Measurements from ENCODE around the gene MATN3. TPM values are rescaled to one million over a fixed set of nuclear protein-coding genes. Genes with fewer than 3 reads are reported as not detected.

The MATN3 gene
- total and polyA plus RNA-seq, 2 of the 13 experiments (the other 11 are each of a cell fraction or from before 2014, with no cell fraction given), result 36.1 to 208 TPM

- peaks cover 36% of the 10 kb centered on the region for H4K20me1 ChIP-seq (ENCODE audit: insufficient read depth, low read length)
- H3K4me3 ChIP-seq (replicated peaks in 1 of 3; ENCODE audit: insufficient read depth in 1 of 3, low read depth in 2 of 3, low read length in 3 of 3), result peak overlapping the region; percentile 84 to 97 (median 92)
- H3K27me3 ChIP-seq (ENCODE audit: control insufficient read depth in 1 of 2, insufficient read depth in 2 of 2, low read length in 2 of 2), result no peaks in the 10 kb centered on the region; a peak in 1 of 5 replicates
- peak overlapping the region; percentile 97 for H3K27ac ChIP-seq (ENCODE audit: extremely low read length, insufficient read depth, low read length)
- peaks cover 62% of the 10 kb centered on the region for H3K4me1 ChIP-seq (ENCODE audit: insufficient read depth, low read length)
- intact Hi-C loops (cut with micrococcal nuclease; ENCODE audit: unreplicated experiment), result loop anchor here (1.0 to 2.0 kb wide), 4 partner anchors 26 to 60 kb away; partner anchors contain the start of gene WDR35
- CTCF ChIA-PET (ENCODE audit: low intra/inter-chr PET ratio, low total read pairs), result interaction anchor here (1.2 kb wide), 1 partner anchor 44 kb away, joined by 4 read pairs; no protein-coding TSS in a partner anchor
- POLR2A ChIA-PET, result interaction anchor here (0.6 to 6.6 kb wide), 26 partner anchors 7 to 616 kb away, joined by 3 to 109 read pairs (median 12); partner anchors contain the start of genes GDF7, MATN3, RHOB and WDR35
- no peaks in the 10 kb centered on the region; a peak in 1 of 5 replicates for H3K36me3 ChIP-seq (replicated peaks in 1 of 2; ENCODE audit: control insufficient read depth in 1 of 2, insufficient read depth in 2 of 2, low read length in 2 of 2)
- peak overlapping the region; percentile 96 for H3K9ac ChIP-seq (ENCODE audit: insufficient read depth, low read depth, low read length)
- peak overlapping the region; percentile 96 for H3K4me2 ChIP-seq (ENCODE audit: low read depth, low read length)
- H2AFZ ChIP-seq (ENCODE audit: low read length), result no peak overlapping the region
- BruUV-seq (replicated peaks), result TSS peak; percentile 55
- peaks cover 51% of the 10 kb centered on the region for H3K79me2 ChIP-seq (ENCODE audit: insufficient read depth, low read length)
- WGBS (ENCODE audit: low lambda C conversion rate), result 2% methylated on average over 47 of the region's 47 CpGs
- peak; percentile 80 for FAIRE-seq
- DNase-seq (ENCODE audit: low spot score), result peak; percentile 81
- in situ Hi-C loops (cut with HindIII; ENCODE audit: extremely low pct_ligation_motif_present, low pct_unique_long_range_greater_than_20kb), result loop anchor here (5.0 kb wide), 1 partner anchor 41 kb away; no protein-coding TSS in a partner anchor
- ATAC-seq, result peak; percentile 55
- H3K9me3 ChIP-seq (ENCODE audit: low read length), result no peaks in the 10 kb centered on the region
- TF ChIP-seq TAF15 (IDR thresholded peaks at IDR 0.05; ENCODE audit: low read depth, low read length, poor library complexity, severe bottlenecking) (no peak), MXD1 (CRISPR knock-in tag; IDR thresholded peaks at IDR 0.05) (no peak), ZNF280B (CRISPR knock-in tag; IDR thresholded peaks at IDR 0.05; ENCODE audit: borderline replicate concordance) (no peak), ZNF329 (CRISPR knock-in tag; IDR thresholded peaks at IDR 0.05; ENCODE audit: low read depth) (no peak), MIER2 (CRISPR knock-in tag; IDR thresholded peaks at IDR 0.05) (peak; percentile 58; the same call in 1 of the 2 replicates), ZNF3 (CRISPR knock-in tag; IDR thresholded peaks at IDR 0.05) (0 out of 2 replicates have a peak, but pooled peaks have one; percentile 17), HOMEZ (CRISPR knock-in tag; IDR thresholded peaks at IDR 0.05; ENCODE audit: low read depth) (0 out of 2 replicates have a peak, but pooled peaks have one; percentile 4), DR1 (CRISPR knock-in tag; IDR thresholded peaks at IDR 0.05) (no peak), SAP130 (CRISPR knock-in tag; IDR thresholded peaks at IDR 0.05; ENCODE audit: low read depth) (peak; percentile 88), HHEX (CRISPR knock-in tag; IDR thresholded peaks at IDR 0.05) (no peak), SALL2 (CRISPR knock-in tag; IDR thresholded peaks at IDR 0.05) (no peak), NFYB (CRISPR knock-in tag; IDR thresholded peaks at IDR 0.05) (peak; percentile 31; the same call in 1 of the 2 replicates), RELA (CRISPR knock-in tag; IDR thresholded peaks at IDR 0.05) (no peak), GABPA (IDR thresholded peaks at IDR 0.05; ENCODE audit: low read depth, low read length) (no peak), GABPA (CRISPR knock-in tag; IDR thresholded peaks at IDR 0.05; ENCODE audit: low read depth) (no peak), SAFB2 (CRISPR knock-in tag; IDR thresholded peaks at IDR 0.05; ENCODE audit: borderline replicate concordance, low read depth) (no peak), SSRP1 (CRISPR knock-in tag; IDR thresholded peaks at IDR 0.05) (no peak), RBAK (CRISPR knock-in tag; IDR thresholded peaks at IDR 0.05) (no peak), SP5 (CRISPR knock-in tag; IDR thresholded peaks at IDR 0.05; ENCODE audit: borderline replicate concordance, low read depth) (no peak), ZSCAN12 (CRISPR knock-in tag; IDR thresholded peaks at IDR 0.05) (no peak)
These were observed 38.4 kb upstream of the MATN3 start for GRCh38 chr2:20050646-20051531.

All from HepG2 (cell line).